ENCODE measurements around the gene CNST.

CNST gene

GRCh38 chr1:246613096-246613758 is 47.0 kb downstream of the CNST start:
- no peak for TF ChIP-seq CTCF (conservative IDR thresholded peaks at IDR 0.05; ENCODE audit: control insufficient read depth, insufficient read depth, low read depth, low read length)
- H3K4me3 ChIP-seq (ENCODE audit: control insufficient read depth, low read depth, low read length) = no peak overlapping the region
- no peak for DNase-seq (ENCODE audit: low read depth)

- DNase-seq (ENCODE audit: low read depth) = peak; percentile 17
- TF ChIP-seq CTCF (conservative IDR thresholded peaks at IDR 0.05; ENCODE audit: control insufficient read depth, insufficient read depth, low read depth, low read length) = no peak
- H3K4me3 ChIP-seq (ENCODE audit: control insufficient read depth, low read depth, low read length) = no peak overlapping the region
Observed at GRCh38 chr1:246617156-246617555, 50.9 kb downstream of the CNST start.

DNA sequence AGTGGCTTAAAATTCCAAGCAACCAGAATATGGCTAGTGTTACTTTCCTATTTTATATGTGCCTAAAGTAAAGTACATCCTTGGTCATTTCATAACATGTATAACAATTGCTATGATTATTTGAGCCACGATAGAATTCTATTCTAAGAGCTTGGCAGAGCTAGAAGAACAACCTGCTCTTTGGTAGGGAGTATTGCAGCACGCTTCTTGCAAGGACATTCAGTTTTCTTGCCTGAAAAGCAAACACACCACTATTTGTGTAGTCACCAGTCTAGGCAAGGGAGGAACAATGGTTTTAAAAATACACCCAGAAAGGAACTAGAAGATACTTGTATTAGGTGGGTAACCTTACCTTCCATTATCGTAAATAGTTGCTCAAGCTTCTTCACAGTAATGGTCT is 51.5 kb downstream of the CNST start:
- no peak for TF ChIP-seq CTCF (conservative IDR thresholded peaks at IDR 0.05; ENCODE audit: control insufficient read depth, insufficient read depth, low read depth, low read length)
- no peak for DNase-seq (ENCODE audit: low read depth)
- no peak overlapping the region for H3K4me3 ChIP-seq (ENCODE audit: control insufficient read depth, low read depth, low read length)

GRCh38 chr1:246618240-246618808 is 52.1 kb downstream of the CNST start:
- TF ChIP-seq CTCF (conservative IDR thresholded peaks at IDR 0.05; ENCODE audit: control insufficient read depth, insufficient read depth, low read depth, low read length) = no peak
- no peak overlapping the region for H3K4me3 ChIP-seq (ENCODE audit: control insufficient read depth, low read depth, low read length)
- DNase-seq (ENCODE audit: low read depth) = no peak

DNA sequence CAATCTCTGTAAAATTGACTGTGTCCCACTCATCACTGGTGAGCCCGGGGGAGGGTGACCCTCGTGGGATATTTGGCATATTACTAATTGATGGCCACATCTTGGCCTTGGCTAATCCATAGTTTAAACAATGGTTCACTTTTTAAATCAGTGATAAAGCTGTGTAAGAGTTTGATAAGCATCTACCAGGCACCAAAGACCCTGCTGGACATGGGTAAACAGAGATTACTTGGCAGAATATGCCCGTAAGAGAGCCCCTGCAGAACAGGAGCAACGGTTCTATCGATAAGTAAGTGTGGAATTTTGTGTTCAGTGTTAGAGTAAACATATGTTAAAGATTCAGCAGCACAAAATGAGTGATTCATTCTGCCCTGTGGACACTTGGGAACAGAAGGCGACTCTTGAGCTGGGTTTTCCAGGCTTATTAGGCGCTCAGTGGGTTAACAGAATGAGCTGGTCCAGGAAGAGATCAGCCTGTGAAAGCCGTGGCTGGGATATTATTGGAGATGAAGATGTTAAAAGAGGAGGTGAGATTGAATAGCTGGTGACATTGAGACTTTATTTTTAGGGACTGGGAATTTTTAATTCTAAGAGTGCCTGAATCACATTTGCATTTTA is 55.9 kb downstream of the CNST start:
- TF ChIP-seq CTCF (conservative IDR thresholded peaks at IDR 0.05; ENCODE audit: control insufficient read depth, insufficient read depth, low read depth, low read length) = no peak
- DNase-seq (ENCODE audit: low read depth) = peak; percentile 30
- H3K4me3 ChIP-seq (ENCODE audit: control insufficient read depth, low read depth, low read length) = no peak overlapping the region

DNA sequence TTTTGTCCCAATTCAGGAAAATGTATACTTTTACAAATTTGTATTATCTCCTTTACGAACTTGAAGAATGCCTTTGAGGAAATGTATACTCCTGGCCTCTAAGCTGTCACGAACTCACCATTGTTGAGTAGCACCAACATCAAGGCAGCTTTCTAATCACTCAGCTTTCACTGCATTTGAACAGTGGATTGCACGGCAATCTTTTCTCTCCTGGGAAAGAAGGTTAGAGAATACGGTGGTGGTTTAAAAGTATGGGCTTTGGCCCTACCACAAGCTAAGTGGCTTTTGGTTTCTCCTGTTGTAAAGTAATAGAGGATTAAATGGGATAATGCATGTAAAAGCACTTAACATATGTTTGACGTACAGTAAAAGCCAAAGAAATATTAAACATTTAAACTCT is 57.8 kb downstream of the CNST start:
- H3K4me3 ChIP-seq (ENCODE audit: control insufficient read depth, low read depth, low read length) = no peak overlapping the region
- no peak for TF ChIP-seq CTCF (conservative IDR thresholded peaks at IDR 0.05; ENCODE audit: control insufficient read depth, insufficient read depth, low read depth, low read length)
- DNase-seq (ENCODE audit: low read depth) = no peak
